Measurements from ENCODE around the gene CCDC57. TPM values are rescaled to one million over a fixed set of nuclear protein-coding genes. Genes with fewer than 3 reads are reported as not detected.

Gene CCDC57
- total and polyA plus RNA-seq, 2 of the 8 experiments (the other 6 are each of a cell fraction or from before 2014, with no cell fraction given) = 8.4 to 12.9 TPM

GRCh38 chr17:82126556-82127314, 85.9 kb downstream of the CCDC57 start:
- no peak overlapping the region for H2BK12ac ChIP-seq (ENCODE audit: low read depth, low read length)
- no peak overlapping the region for H2AFZ ChIP-seq (ENCODE audit: low read length)
- no peak overlapping the region for H3K4me3 ChIP-seq (ENCODE audit: extremely low read depth in 1 of 4, insufficient read depth in 2 of 4, low read depth in 3 of 4, low read length in 4 of 4)
- no peak overlapping the region for H4K91ac ChIP-seq (replicated peaks; ENCODE audit: insufficient read length, low read length)
- H2BK120ac ChIP-seq (replicated peaks; ENCODE audit: low read depth, low read length) = no peak overlapping the region
- no peak for DNase-seq (ENCODE audit: low read depth in 1 of 2, low spot score in 2 of 2)
- H2BK5ac ChIP-seq (ENCODE audit: low read depth, low read length) = no peak overlapping the region
- no peak overlapping the region for H3K27ac ChIP-seq (ENCODE audit: low read depth, low read length)
- no peak overlapping the region for H2AK5ac ChIP-seq (ENCODE audit: low read depth, low read length)
- no peaks in the 10 kb centered on the region for H3K23me2 ChIP-seq (ENCODE audit: low read depth, low read length)
- H3K14ac ChIP-seq (ENCODE audit: insufficient read length) = no peak overlapping the region
- no peaks in the 10 kb centered on the region; the same call in 1 of the 2 replicates for H3K79me1 ChIP-seq (ENCODE audit: low read depth, low read length)
- H3K36me3 ChIP-seq (ENCODE audit: control insufficient read depth in 2 of 4, insufficient read depth in 4 of 4, low read length in 3 of 4) = no peaks in the 10 kb centered on the region
- no peak overlapping the region for H3K56ac ChIP-seq (replicated peaks; ENCODE audit: insufficient read length, low read depth, low read length)
- no peaks in the 10 kb centered on the region; a peak in 1 of 7 replicates for H3K4me1 ChIP-seq (replicated peaks in 1 of 4; ENCODE audit: control insufficient read depth in 3 of 4, insufficient read depth in 4 of 4, low read length in 3 of 4)
- no peak overlapping the region for H2BK15ac ChIP-seq (ENCODE audit: low read length)
- H3K27me3 ChIP-seq (replicated peaks in 1 of 4; ENCODE audit: control insufficient read depth in 3 of 4, extremely low read depth in 1 of 4, insufficient read depth in 3 of 4, low read length in 3 of 4) = no peaks in the 10 kb centered on the region
- no peaks in the 10 kb centered on the region for H3K79me2 ChIP-seq (ENCODE audit: control insufficient read depth in 1 of 2, insufficient read depth in 2 of 2, low read length in 2 of 2)
- H2BK20ac ChIP-seq (ENCODE audit: low read length) = no peak overlapping the region
- no peak for TF ChIP-seq MAX (IDR thresholded peaks at IDR 0.05)
- no peak for TF ChIP-seq GTF2F1 (IDR thresholded peaks at IDR 0.05; ENCODE audit: borderline replicate concordance, low read depth, low read length)
- no peak for TF ChIP-seq ZNF274 (IDR thresholded peaks at IDR 0.05; ENCODE audit: borderline replicate concordance, extremely low read depth, low read length)
- no peak for TF ChIP-seq KDM1A (IDR thresholded peaks at IDR 0.05; ENCODE audit: borderline replicate concordance, low read length)
- no peak for TF ChIP-seq GABPA (IDR thresholded peaks at IDR 0.05; ENCODE audit: borderline replicate concordance, insufficient read depth, low read length)
- TF ChIP-seq POU5F1 (IDR thresholded peaks at IDR 0.05; ENCODE audit: low read depth, low read length) = no peak
- no peak for FAIRE-seq
- no peak overlapping the region for H3K18ac ChIP-seq (ENCODE audit: extremely low read depth, low read length)
- 86% methylated on average over 34 of the region's 35 CpGs; no CpG with 5 or more reads in 1 of the 2 experiments for WGBS, 2 experiments (ENCODE audit: extremely low coverage in 1 of 2, insufficient coverage in 1 of 2, insufficient read length in 1 of 2, insufficient replicate concordance in 2 of 2, low coverage in 1 of 2, low lambda C conversion rate in 2 of 2, missing lambda C conversion rate in 1 of 2)
- no peak overlapping the region for H3K4me2 ChIP-seq (ENCODE audit: insufficient read depth in 1 of 2, low read depth in 2 of 2, low read length in 2 of 2)
- no peak overlapping the region for H3K9ac ChIP-seq (replicated peaks in 1 of 4; ENCODE audit: extremely low read depth in 1 of 4, low read depth in 3 of 4, low read length in 3 of 4)
- no peak overlapping the region for H3K23ac ChIP-seq (ENCODE audit: insufficient read length)
- H3K4ac ChIP-seq (replicated peaks; ENCODE audit: insufficient read length, low read depth, low read length) = no peak overlapping the region
- POLR2A ChIA-PET (ENCODE audit: partially characterized antibody) = interaction anchor here (1.5 kb wide), 1 partner anchor 28 kb away, joined by 5 read pairs; the partner anchor contains the start of gene FASN
- no peak overlapping the region for H4K5ac ChIP-seq (ENCODE audit: insufficient read length, low read depth, low read length)
- H4K20me1 ChIP-seq (replicated peaks in 1 of 2; ENCODE audit: control insufficient read depth in 1 of 2, insufficient read depth in 2 of 2, low read length in 2 of 2) = peaks cover 0 to 1% of the 10 kb centered on the region in 2 experiments
- H4K8ac ChIP-seq (ENCODE audit: extremely low read depth, insufficient read depth, low read length) = no peak overlapping the region
- CTCF ChIA-PET (ENCODE audit: partially characterized antibody) = interaction anchor here (0.8 to 2.3 kb wide), 3 partner anchors 18 to 28 kb away, joined by 3 to 7 read pairs (median 4); no protein-coding TSS in a partner anchor
- no peaks in the 10 kb centered on the region for H3K9me3 ChIP-seq (ENCODE audit: insufficient read depth in 2 of 2, low read depth in 1 of 2, low read length in 1 of 2)
